ENCODE data around the gene RC3H1.
A peak's percentile ranks its signal among the peaks of the same experiment; 100 is the strongest.
"Not testable (repeated sequence)": the region's sequence is repeated elsewhere in the genome, so short reads cannot be mapped to it uniquely, and the experiment has no call there.

RC3H1 gene, protein sequence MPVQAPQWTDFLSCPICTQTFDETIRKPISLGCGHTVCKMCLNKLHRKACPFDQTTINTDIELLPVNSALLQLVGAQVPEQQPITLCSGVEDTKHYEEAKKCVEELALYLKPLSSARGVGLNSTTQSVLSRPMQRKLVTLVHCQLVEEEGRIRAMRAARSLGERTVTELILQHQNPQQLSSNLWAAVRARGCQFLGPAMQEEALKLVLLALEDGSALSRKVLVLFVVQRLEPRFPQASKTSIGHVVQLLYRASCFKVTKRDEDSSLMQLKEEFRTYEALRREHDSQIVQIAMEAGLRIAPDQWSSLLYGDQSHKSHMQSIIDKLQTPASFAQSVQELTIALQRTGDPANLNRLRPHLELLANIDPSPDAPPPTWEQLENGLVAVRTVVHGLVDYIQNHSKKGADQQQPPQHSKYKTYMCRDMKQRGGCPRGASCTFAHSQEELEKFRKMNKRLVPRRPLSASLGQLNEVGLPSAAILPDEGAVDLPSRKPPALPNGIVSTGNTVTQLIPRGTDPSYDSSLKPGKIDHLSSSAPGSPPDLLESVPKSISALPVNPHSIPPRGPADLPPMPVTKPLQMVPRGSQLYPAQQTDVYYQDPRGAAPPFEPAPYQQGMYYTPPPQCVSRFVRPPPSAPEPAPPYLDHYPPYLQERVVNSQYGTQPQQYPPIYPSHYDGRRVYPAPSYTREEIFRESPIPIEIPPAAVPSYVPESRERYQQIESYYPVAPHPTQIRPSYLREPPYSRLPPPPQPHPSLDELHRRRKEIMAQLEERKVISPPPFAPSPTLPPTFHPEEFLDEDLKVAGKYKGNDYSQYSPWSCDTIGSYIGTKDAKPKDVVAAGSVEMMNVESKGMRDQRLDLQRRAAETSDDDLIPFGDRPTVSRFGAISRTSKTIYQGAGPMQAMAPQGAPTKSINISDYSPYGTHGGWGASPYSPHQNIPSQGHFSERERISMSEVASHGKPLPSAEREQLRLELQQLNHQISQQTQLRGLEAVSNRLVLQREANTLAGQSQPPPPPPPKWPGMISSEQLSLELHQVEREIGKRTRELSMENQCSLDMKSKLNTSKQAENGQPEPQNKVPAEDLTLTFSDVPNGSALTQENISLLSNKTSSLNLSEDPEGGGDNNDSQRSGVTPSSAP

DNA sequence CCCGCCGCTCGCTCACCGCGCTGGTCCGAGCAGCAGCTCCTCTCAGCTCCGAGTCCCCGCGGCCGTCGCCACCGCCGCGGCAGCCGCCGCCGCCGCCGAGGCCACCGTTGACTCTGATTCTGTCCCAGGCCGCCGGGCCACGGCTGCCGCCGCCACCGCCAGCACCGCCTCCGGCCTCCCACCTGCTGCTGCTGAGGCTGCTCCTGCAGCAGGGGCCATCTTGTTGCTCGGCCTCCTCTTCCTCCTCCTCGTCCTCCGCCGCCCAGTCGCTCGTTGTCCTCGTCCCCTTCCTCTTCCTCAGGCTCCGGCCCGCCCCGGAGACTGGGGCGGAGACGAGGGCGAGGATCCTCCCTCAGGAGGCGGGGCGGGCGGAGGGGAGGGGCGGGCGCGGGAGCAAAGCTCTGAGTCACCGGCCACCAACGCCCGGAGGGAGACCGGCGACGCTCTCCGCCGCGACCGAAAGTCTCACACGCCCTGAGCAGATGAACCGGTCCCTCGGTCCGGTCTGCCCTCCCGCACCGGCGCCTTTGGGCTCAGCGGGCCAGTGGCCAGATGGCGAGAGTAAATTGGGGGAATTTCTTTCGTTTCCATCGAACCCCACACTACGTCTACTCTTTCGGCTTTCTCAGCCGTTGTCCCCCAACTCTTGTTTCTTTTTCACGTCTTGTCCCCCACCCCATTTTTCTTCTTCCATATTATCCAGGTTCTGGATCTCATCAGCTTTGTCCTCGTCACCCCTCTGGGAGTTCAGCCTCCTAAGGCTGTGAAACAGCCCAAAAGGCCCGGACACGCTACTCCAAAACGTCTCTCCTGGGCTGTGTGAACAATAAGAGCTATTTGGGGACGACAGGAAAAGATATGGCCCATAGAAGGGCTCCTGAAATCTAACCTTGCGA lies at the start of gene RC3H1:
Gene RC3H1, minus strand, starts transcription at position 278 of the 896 bp plus-strand sequence. CDS start 29,372 bp downstream, outside the sequence.
- TF ChIP-seq, protein P1, sequence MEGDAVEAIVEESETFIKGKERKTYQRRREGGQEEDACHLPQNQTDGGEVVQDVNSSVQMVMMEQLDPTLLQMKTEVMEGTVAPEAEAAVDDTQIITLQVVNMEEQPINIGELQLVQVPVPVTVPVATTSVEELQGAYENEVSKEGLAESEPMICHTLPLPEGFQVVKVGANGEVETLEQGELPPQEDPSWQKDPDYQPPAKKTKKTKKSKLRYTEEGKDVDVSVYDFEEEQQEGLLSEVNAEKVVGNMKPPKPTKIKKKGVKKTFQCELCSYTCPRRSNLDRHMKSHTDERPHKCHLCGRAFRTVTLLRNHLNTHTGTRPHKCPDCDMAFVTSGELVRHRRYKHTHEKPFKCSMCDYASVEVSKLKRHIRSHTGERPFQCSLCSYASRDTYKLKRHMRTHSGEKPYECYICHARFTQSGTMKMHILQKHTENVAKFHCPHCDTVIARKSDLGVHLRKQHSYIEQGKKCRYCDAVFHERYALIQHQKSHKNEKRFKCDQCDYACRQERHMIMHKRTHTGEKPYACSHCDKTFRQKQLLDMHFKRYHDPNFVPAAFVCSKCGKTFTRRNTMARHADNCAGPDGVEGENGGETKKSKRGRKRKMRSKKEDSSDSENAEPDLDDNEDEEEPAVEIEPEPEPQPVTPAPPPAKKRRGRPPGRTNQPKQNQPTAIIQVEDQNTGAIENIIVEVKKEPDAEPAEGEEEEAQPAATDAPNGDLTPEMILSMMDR (conservative IDR thresholded peaks at IDR 0.05; ENCODE audit: low read depth, low read length), result no peak
- DNase-seq (ENCODE audit: low read depth), result peak; percentile 76
- peak within 1 kb of the TSS; percentile 99 for H3K4me3 ChIP-seq (ENCODE audit: low read depth, low read length)

DNA sequence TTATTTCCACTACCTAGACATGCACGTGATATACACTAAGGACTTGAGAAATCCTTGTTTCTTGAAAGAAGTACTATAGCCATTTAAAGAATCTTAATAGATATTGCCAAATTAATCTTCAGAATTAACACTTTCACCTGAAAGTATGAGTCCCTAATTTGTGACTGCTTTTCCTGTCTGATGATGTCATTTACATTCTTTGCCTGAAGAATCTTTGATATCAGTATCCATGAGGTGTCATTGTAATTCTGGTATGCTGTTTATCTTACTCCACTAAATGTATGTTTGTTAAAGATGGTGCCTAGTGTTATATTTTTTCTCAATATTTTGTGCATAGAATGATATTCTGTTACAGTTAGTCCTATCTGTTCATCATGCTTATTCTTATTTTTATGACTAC lies 48.5 kb upstream of the RC3H1 start:
- TF ChIP-seq, protein P1 (conservative IDR thresholded peaks at IDR 0.05; ENCODE audit: low read depth, low read length), result no peak
- no peak for DNase-seq (ENCODE audit: low read depth)
- no peak overlapping the region for H3K4me3 ChIP-seq (ENCODE audit: low read depth, low read length)

DNA sequence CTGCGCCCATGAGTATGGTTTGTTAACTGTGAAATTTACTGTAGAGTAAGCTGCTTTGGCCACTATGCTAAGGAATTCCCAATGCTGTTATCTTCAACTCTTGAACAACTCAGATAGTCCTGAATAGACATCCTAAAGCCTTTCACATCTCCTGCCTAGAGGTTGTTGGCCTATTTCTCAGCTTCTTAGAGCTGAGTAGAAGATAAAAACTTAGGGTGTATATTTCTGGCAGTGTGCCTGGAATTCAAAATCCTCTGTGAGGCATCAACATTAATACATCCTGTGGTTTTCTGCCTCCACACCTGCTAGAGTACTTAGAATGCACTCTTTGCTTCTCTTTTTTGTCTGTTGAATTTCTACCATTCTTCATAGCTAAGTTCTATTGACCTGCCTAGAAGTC lies 45.8 kb upstream of the RC3H1 start:
- TF ChIP-seq, protein P1 (conservative IDR thresholded peaks at IDR 0.05; ENCODE audit: low read depth, low read length), result no peak
- peak; percentile 48 for DNase-seq (ENCODE audit: low read depth)
- no peak overlapping the region for H3K4me3 ChIP-seq (ENCODE audit: low read depth, low read length)

DNA sequence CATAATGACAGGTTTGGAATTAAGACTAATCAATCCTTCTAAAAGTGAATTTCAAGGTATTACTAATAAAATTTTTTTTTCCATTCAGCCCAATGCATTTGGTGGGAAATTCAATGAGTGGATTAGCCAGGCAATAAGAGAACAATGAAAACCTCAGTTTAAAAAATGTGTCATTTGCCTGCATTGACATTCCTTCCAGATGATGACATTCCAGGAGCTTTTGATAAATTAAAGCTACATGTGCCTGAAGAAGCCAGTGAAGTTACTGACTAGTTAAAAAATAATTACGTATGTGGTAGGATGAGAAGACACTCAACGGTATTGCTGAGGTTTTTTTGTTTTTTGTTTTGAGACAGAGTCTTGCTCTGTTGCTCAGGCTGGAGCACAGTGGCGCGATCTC lies 37.9 kb upstream of the RC3H1 start:
- no peak overlapping the region for H3K4me3 ChIP-seq (ENCODE audit: low read depth, low read length)
- TF ChIP-seq, protein P1 (conservative IDR thresholded peaks at IDR 0.05; ENCODE audit: low read depth, low read length), result no peak
- no peak for DNase-seq (ENCODE audit: low read depth)

DNA sequence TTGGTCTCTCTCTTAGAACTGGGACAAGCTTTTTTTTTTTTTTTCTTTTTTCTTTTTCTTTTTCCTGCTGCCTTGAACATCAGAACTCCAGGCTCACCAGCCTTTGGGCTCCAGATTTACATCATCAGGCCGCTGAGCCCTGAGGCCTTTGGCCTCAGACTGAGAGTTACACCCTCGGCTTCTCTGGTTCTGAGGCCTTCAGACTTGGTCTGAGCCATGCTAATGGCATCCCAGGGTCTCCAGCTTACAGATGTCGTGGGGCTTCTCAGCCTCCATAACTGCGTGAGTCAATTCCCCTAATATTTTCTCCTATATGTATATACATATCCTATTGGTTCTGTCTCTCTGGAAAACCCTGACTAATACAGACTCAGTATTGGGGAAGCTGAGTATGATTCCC lies 36.5 kb upstream of the RC3H1 start:
- H3K4me3 ChIP-seq (ENCODE audit: low read depth, low read length), result no peak overlapping the region
- TF ChIP-seq, protein P1 (conservative IDR thresholded peaks at IDR 0.05; ENCODE audit: low read depth, low read length), result no peak
- peak; percentile 7 for DNase-seq (ENCODE audit: low read depth)

DNA sequence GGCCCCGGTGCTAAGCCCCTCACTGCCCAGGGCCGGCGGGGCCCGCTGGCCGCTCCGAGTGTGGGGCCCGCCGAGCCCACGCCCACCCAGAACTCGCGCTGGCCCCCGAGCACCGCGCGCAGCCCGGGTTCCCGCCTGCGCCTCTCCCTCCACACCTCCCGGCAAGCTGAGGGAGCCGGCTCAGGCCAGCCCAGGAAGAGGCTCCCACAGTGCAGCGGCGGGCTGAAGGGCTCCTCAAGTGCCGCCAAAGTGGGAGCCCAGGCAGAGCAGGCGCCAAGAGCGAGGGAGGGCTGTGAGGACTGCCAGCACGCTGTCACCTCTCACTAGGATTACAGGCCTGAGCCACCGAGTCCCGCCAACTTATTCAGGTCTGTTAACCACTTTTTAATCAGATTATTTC lies 34.5 kb upstream of the RC3H1 start:
- not testable (repeated sequence) for DNase-seq (ENCODE audit: low read depth); H3K4me3 ChIP-seq (ENCODE audit: low read depth, low read length)

DNA sequence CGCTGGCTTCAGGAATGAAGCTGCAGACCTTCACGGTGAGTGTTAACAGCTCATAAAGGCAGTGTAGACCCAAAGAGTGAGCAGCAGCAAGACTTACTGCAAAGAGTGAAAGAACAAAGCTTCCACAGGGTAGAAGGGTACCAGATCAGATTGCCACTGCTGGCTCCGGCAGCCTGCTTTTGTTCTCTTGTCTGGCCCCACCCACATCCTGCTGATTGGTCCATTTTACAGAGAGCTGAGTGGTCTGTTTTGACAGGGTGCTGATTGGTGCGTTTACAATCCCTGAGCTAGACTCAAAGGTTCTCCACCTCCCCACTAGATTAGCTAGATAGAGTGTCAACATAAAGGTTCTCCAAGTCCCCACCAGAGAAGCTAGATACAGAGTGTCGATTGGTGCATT lies 33.6 kb upstream of the RC3H1 start:
- not testable (repeated sequence) for DNase-seq (ENCODE audit: low read depth); H3K4me3 ChIP-seq (ENCODE audit: low read depth, low read length)
